ENCODE results near the gene PTGDR2. TPM values are rescaled to one million over a fixed set of nuclear protein-coding genes. Genes with fewer than 3 reads are reported as not detected.

Gene PTGDR2
- total and polyA plus RNA-seq, 8 donors = 0.09 to 5.7 (median 0.43) TPM

DNA sequence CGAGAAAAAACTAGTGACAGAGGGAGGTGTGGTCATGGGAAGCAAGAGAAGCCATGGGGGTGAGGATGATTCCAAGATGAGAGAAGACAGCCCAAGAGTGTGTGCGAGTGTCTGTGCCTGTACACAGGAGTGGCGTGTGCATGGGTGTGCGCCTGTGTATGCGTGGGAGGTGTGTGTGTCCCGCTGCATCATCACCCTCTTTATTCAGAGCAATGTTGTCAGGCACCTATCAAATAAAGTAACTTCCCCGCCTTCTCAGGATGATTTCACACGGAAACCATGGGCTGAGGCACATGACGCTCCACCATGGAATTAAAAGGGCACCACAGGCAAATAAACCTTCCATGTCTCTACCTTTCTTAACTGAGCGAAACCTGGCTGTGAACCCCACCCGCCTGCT, 46.1 kb downstream of the PTGDR2 start:
- H3K4me3 ChIP-seq = no peak overlapping the region

DNA sequence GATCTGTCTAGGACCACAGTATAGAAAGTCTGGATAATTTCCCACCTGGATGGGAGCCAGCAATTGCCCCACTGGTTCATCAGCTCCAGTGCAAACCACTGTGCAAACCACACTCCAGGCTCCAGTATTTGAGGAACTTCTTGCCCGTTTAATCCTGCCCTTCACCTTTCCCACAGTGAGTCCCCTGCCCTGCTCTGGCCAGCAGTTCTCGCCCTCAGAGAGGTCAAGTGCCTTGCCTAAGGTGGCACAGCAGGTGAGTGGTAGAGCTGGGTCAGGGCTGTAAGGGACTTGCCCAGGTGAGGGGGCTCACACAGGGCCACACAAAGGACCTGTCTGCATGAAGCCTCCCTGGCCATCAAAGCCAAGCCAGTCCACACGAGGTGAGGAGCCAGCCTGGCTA, 46.5 kb downstream of the PTGDR2 start:
- WGBS, 2 donors = 53 to 61% methylated on average over 3 of the region's 3 CpGs
- TF ChIP-seq, protein P1, sequence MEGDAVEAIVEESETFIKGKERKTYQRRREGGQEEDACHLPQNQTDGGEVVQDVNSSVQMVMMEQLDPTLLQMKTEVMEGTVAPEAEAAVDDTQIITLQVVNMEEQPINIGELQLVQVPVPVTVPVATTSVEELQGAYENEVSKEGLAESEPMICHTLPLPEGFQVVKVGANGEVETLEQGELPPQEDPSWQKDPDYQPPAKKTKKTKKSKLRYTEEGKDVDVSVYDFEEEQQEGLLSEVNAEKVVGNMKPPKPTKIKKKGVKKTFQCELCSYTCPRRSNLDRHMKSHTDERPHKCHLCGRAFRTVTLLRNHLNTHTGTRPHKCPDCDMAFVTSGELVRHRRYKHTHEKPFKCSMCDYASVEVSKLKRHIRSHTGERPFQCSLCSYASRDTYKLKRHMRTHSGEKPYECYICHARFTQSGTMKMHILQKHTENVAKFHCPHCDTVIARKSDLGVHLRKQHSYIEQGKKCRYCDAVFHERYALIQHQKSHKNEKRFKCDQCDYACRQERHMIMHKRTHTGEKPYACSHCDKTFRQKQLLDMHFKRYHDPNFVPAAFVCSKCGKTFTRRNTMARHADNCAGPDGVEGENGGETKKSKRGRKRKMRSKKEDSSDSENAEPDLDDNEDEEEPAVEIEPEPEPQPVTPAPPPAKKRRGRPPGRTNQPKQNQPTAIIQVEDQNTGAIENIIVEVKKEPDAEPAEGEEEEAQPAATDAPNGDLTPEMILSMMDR (IDR thresholded peaks at IDR 0.05) = no peak
- no peaks in the 10 kb centered on the region for H3K9me3 ChIP-seq
- no peak for ATAC-seq
- DNase-seq = no peak
- H3K36me3 ChIP-seq = no peaks in the 10 kb centered on the region
- FAIRE-seq = no peak
- H3K4me3 ChIP-seq = no peak overlapping the region
- intact Hi-C loops (cut with DNase I) = no loop called here
- H3K27me3 ChIP-seq = no peaks in the 10 kb centered on the region
- H3K4me1 ChIP-seq = no peaks in the 10 kb centered on the region
- H3K27ac ChIP-seq = no peak overlapping the region

More for the DNA sequence above, 46.1 kb downstream of the PTGDR2 start:
- Histone ChIP-seq H3K27ac (no peak overlapping the region), H3K4me1 (no peaks in the 10 kb centered on the region), H3K36me3 (no peaks in the 10 kb centered on the region), H3K9me3 (no peaks in the 10 kb centered on the region), H3K27me3 (no peaks in the 10 kb centered on the region)
- ATAC-seq = no peak
- TF ChIP-seq, protein P1 (IDR thresholded peaks at IDR 0.05) = no peak
- 76 to 84% methylated on average over 11 of the region's 11 CpGs for WGBS, 2 donors
- DNase-seq = no peak
- no peak for FAIRE-seq
- intact Hi-C loops (cut with DNase I) = no loop called here

DNA sequence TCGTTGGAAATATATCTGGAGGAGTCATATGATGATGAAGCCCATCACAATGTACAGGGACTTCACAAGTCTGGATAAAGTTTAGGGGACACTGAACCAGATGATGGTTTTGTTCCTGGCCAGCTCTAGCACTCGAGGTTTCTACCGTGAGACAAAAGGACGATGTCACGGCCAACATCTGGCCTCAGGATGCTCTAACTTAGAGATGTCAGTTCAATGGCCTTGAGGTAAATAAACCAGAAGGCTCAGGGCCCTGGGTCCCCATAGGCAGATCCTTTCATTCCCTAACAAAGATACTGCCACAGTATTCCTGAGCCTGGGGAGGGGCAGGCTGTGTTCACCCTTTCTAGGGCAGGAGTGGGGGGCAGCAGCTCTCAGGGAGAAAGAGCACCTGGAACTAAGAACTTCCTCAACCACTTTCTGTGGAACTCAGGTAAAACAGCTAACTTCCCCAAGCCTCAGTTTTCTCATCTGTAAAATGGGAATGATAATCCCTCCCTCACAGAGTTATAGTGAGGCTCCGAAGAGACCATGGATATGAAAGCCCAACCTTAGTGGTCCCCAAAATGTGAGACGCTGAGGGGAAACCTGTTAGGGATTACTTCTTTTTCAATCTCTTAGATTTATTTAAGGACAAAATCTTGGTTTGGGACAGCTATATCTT, 52.3 kb downstream of the PTGDR2 start:
- ATAC-seq (no peak), DNase-seq (no peak), FAIRE-seq (no peak)
- Histone ChIP-seq H3K9me3 (no peaks in the 10 kb centered on the region), H3K36me3 (no peaks in the 10 kb centered on the region), H3K4me1 (no peaks in the 10 kb centered on the region), H3K27me3 (no peaks in the 10 kb centered on the region), H3K27ac (no peak overlapping the region), H3K4me3 (no peak overlapping the region)
- intact Hi-C loops (cut with DNase I) = no loop called here
- TF ChIP-seq, protein P1 (IDR thresholded peaks at IDR 0.05) = no peak
- 66 to 71% methylated on average over 7 of the region's 7 CpGs for WGBS, 2 donors

DNA sequence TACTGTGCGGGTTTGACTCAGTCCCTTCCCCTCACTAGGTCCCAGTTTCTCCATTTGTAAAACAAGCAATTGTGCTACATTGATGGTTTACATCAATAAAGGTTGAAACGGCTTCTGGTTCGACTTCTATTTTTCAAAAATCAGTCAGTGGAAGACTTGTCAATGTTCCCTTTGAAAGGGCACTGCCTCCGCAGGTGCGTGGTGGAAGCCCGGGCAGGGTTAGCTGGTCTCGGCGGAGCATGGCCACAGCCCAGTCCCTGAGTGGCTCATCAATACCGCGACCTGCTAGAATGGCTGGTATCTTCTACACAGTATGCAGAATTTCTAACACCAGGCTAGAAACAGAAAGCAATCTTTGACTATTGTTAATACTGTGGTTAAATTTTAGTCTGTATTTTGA, 54.6 kb downstream of the PTGDR2 start:
- H3K4me3 ChIP-seq = no peak overlapping the region
- intact Hi-C loops (cut with DNase I) = no loop called here
- no peaks in the 10 kb centered on the region for H3K4me1 ChIP-seq
- 75 to 78% methylated on average over 10 of the region's 10 CpGs for WGBS, 2 donors
- no peak for DNase-seq
- no peaks in the 10 kb centered on the region for H3K36me3 ChIP-seq
- TF ChIP-seq, protein P1 (IDR thresholded peaks at IDR 0.05) = no peak
- H3K27ac ChIP-seq = no peak overlapping the region
- FAIRE-seq = no peak
- H3K27me3 ChIP-seq = no peaks in the 10 kb centered on the region
- H3K9me3 ChIP-seq = no peaks in the 10 kb centered on the region
- no peak for ATAC-seq

Other genes starting within 250 kb of the PTGDR2 start
- 1 to 10 TPM in 4 of 6 donors, under 1 TPM in 2; 0.56 to 2.9 (median 1.7) TPM for gene MS4A8, start 156.3 kb downstream of the PTGDR2 start, total RNA-seq
- 1 to 10 TPM in 1 of 2 donors, under 1 TPM in 1; 0.91 to 4.2 TPM for gene MS4A8, start 156.3 kb downstream of the PTGDR2 start, polyA plus RNA-seq
- gene MS4A18, start 131.2 kb downstream of the PTGDR2 start, total RNA-seq = not detected
- gene MS4A18, start 131.2 kb downstream of the PTGDR2 start, polyA plus RNA-seq = not detected
- gene MS4A15, start 99.1 kb downstream of the PTGDR2 start, total RNA-seq = under 1 TPM in 1 of 6 donors, not detected in 5; 0.09 TPM
- gene MS4A15, start 99.1 kb downstream of the PTGDR2 start, polyA plus RNA-seq = not detected
- gene MS4A10, start 70.6 kb downstream of the PTGDR2 start, total RNA-seq = not detected
- not detected for gene MS4A10, start 70.6 kb downstream of the PTGDR2 start, polyA plus RNA-seq
- 10 to 100 TPM in 4 of 6 donors, 1 to 10 TPM in 2; 6.3 to 16.9 (median 11.0) TPM for gene CCDC86, start 13.8 kb downstream of the PTGDR2 start, total RNA-seq
- gene CCDC86, start 13.8 kb downstream of the PTGDR2 start, polyA plus RNA-seq = 10 to 100 TPM; 10.5 to 20.8 TPM
- gene ZP1, start 11.6 kb upstream of the PTGDR2 start, total RNA-seq = not detected
- 1 to 10 TPM in 1 of 2 donors, under 1 TPM in 1; 0.34 to 1.5 TPM for gene ZP1, start 11.6 kb upstream of the PTGDR2 start, polyA plus RNA-seq
- 10 to 100 TPM; 33.9 to 50.1 (median 45.5) TPM for gene PRPF19, start 50.6 kb upstream of the PTGDR2 start, total RNA-seq
- 10 to 100 TPM; 44.2 to 50.1 TPM for gene PRPF19, start 50.6 kb upstream of the PTGDR2 start, polyA plus RNA-seq
- 10 to 100 TPM; 35.1 to 51.9 (median 40.0) TPM for gene TMEM109, start 58.2 kb upstream of the PTGDR2 start, total RNA-seq
- gene TMEM109, start 58.2 kb upstream of the PTGDR2 start, polyA plus RNA-seq = 10 to 100 TPM; 28.2 to 53.0 TPM
- gene TMEM132A, start 68.5 kb upstream of the PTGDR2 start, total RNA-seq = 10 to 100 TPM in 2 of 6 donors, 1 to 10 TPM in 4; 3.1 to 36.7 (median 3.6) TPM
- gene TMEM132A, start 68.5 kb upstream of the PTGDR2 start, polyA plus RNA-seq = 10 to 100 TPM in 1 of 2 donors, 1 to 10 TPM in 1; 5.9 to 12.1 TPM
- 10 to 100 TPM in 2 of 6 donors, 1 to 10 TPM in 4; 2.0 to 25.3 (median 4.5) TPM for gene SLC15A3, start 96.2 kb upstream of the PTGDR2 start, total RNA-seq
- gene SLC15A3, start 96.2 kb upstream of the PTGDR2 start, polyA plus RNA-seq = 1 to 10 TPM; 5.8 to 7.7 TPM
- gene CD6, start 115.7 kb upstream of the PTGDR2 start, total RNA-seq = 1 to 10 TPM in 4 of 6 donors, under 1 TPM in 2; 0.23 to 2.3 (median 1.2) TPM
- gene CD6, start 115.7 kb upstream of the PTGDR2 start, polyA plus RNA-seq = under 1 TPM; 0.65 to 0.96 TPM
- 1 to 10 TPM in 1 of 6 donors, under 1 TPM in 5; 0.08 to 1.1 (median 0.30) TPM for gene CD5, start 246.5 kb upstream of the PTGDR2 start, total RNA-seq
- gene CD5, start 246.5 kb upstream of the PTGDR2 start, polyA plus RNA-seq = under 1 TPM; 0.23 to 0.31 TPM